ENCODE data around the gene CCDC121. TPM values are rescaled to one million over a fixed set of nuclear protein-coding genes. Genes with fewer than 3 reads are reported as not detected.

CCDC121 gene
- total RNA-seq, 1 donor from 2014 or later: 1.6 TPM

DNA sequence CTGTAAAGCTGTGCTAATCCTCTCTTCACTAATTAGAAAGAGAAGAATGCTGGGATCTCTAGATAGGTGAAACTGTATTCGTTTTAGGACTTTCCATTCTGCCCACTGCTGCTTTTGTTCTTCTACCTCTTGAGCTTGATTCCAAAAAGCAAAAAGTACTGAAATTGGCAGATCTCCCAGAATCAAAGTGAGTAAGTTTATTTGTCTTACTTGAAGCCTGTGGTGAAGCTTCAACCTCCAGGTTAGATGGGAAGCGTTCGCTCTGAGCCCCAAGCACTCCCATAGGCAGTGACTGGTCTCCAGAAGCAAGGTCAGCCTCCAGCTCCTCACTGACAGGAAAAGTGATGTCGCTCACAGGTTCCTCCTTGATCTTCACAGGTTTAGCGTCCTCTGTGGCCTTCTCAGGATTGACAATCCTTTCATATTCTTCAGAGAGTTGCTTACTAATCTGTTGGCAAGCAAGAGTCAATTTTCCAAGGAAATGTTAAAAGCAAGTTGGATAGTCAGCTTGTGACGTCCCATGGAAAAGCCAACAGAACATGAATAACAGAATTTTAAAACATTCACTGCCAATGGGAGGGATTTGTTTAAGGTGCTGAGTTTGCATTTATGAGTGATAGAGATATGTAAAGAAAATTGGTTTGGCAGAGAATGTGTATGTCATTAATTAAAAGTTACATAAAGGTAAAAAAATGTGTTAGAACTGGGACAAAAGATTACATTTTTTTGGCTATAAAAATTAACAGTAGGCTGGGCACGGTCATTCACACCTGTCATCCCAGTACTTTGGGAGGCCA lies 26.5 kb upstream of the CCDC121 start:
- DNase-seq (ENCODE audit: low read depth): peak; percentile 95
- FAIRE-seq: no peak
- H3K4me3 Mint-ChIP-seq (ENCODE audit: unreplicated experiment): no peak overlapping the region
- TF ChIP-seq EZH2 (IDR thresholded peaks at IDR 0.05; ENCODE audit: insufficient read depth, low read length) (no peak), CTCF (IDR thresholded peaks at IDR 0.05; ENCODE audit: insufficient read depth, low read depth, low read length) (peak; percentile 7)
- peaks cover 23% of the 10 kb centered on the region for H4K20me1 ChIP-seq (ENCODE audit: insufficient read depth, low read length)
- peak overlapping the region; percentile 46 for H3K27ac ChIP-seq (ENCODE audit: low read depth, low read length)
- H3K36me3 Mint-ChIP-seq (ENCODE audit: low read depth, unreplicated experiment): peaks cover 7% of the 10 kb centered on the region
- H2AFZ ChIP-seq (ENCODE audit: low read depth, low read length): no peak overlapping the region
- H3K9me3 Mint-ChIP-seq (ENCODE audit: unreplicated experiment): no peaks in the 10 kb centered on the region
- no peaks in the 10 kb centered on the region for H3K27me3 ChIP-seq (ENCODE audit: insufficient read depth, low read length)
- H3K27ac Mint-ChIP-seq (ENCODE audit: unreplicated experiment): peak overlapping the region; percentile 61
- H3K27me3 Mint-ChIP-seq (ENCODE audit: low read depth, unreplicated experiment): no peaks in the 10 kb centered on the region
- no peaks in the 10 kb centered on the region for H3K9me3 ChIP-seq (ENCODE audit: insufficient read depth, low read depth, low read length)
- peaks cover 47% of the 10 kb centered on the region for H3K36me3 ChIP-seq (ENCODE audit: insufficient read depth, low read length)
- H3K79me2 ChIP-seq (ENCODE audit: insufficient read depth, low read length): peaks cover 8% of the 10 kb centered on the region
- H3K4me1 Mint-ChIP-seq (ENCODE audit: low read depth, unreplicated experiment): peaks cover 22% of the 10 kb centered on the region
- H3K4me2 ChIP-seq (ENCODE audit: low read length): peak overlapping the region; percentile 34
- no peak overlapping the region for H3K9ac ChIP-seq (ENCODE audit: low read length)
- peaks cover 28% of the 10 kb centered on the region for H3K4me1 ChIP-seq (ENCODE audit: insufficient read depth, low read length)
- no peak overlapping the region for H3K4me3 ChIP-seq (ENCODE audit: insufficient read depth, low read depth, low read length)

DNA sequence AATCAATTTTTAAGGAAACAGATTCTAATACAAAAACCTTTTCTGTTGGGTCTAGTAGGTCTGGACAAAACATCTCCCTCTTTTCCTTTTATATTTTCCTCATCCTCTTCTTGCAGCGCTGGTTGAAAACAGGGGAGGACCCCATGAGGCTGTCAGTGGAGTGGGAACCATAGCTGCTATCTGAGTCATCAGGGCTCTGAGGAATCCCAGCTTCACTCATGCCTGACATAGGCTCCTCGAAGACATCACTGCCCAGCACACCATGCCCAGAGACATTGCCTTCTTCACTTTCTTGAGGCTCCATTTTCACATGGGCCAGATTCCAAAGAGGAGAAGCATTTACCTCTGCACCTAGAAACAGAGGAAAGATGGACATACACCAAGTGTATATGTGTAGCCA lies 24.6 kb upstream of the CCDC121 start:
- peaks cover 11% of the 10 kb centered on the region for H3K36me3 Mint-ChIP-seq (ENCODE audit: low read depth, unreplicated experiment)
- TF ChIP-seq EZH2 (IDR thresholded peaks at IDR 0.05; ENCODE audit: insufficient read depth, low read length): no peak
- TF ChIP-seq CTCF (IDR thresholded peaks at IDR 0.05; ENCODE audit: insufficient read depth, low read depth, low read length): no peak

GRCh38 chr2:27652790-27653189 lies 24.0 kb upstream of the CCDC121 start:
- Histone ChIP-seq H4K20me1 (ENCODE audit: insufficient read depth, low read length) (peaks cover 23% of the 10 kb centered on the region), H3K27ac (ENCODE audit: low read depth, low read length) (peak overlapping the region; percentile 15), H3K4me1 (ENCODE audit: insufficient read depth, low read length) (peaks cover 28% of the 10 kb centered on the region), H3K79me2 (ENCODE audit: insufficient read depth, low read length) (peaks cover 2% of the 10 kb centered on the region), H3K4me2 (ENCODE audit: low read length) (peak overlapping the region; percentile 1), H3K27me3 (ENCODE audit: insufficient read depth, low read length) (no peaks in the 10 kb centered on the region), H3K36me3 (ENCODE audit: insufficient read depth, low read length) (peaks cover 62% of the 10 kb centered on the region), H2AFZ (ENCODE audit: low read depth, low read length) (no peak overlapping the region), H3K9me3 (ENCODE audit: insufficient read depth, low read depth, low read length) (no peaks in the 10 kb centered on the region), H3K4me3 (ENCODE audit: insufficient read depth, low read depth, low read length) (no peak overlapping the region), H3K9ac (ENCODE audit: low read length) (no peak overlapping the region)
- Mint-ChIP-seq H3K9me3 (ENCODE audit: unreplicated experiment) (no peaks in the 10 kb centered on the region), H3K36me3 (ENCODE audit: low read depth, unreplicated experiment) (peaks cover 11% of the 10 kb centered on the region), H3K4me3 (ENCODE audit: unreplicated experiment) (no peak overlapping the region), H3K27ac (ENCODE audit: unreplicated experiment) (no peak overlapping the region), H3K4me1 (ENCODE audit: low read depth, unreplicated experiment) (peaks cover 17% of the 10 kb centered on the region), H3K27me3 (ENCODE audit: low read depth, unreplicated experiment) (no peaks in the 10 kb centered on the region)
- no peak for FAIRE-seq
- TF ChIP-seq EZH2 (IDR thresholded peaks at IDR 0.05; ENCODE audit: insufficient read depth, low read length): no peak
- TF ChIP-seq CTCF (IDR thresholded peaks at IDR 0.05; ENCODE audit: insufficient read depth, low read depth, low read length): no peak
- no peak for DNase-seq (ENCODE audit: low read depth)

More for the DNA sequence above, 24.6 kb upstream of the CCDC121 start:
- no peak overlapping the region for H3K4me3 Mint-ChIP-seq (ENCODE audit: unreplicated experiment)
- no peak overlapping the region for H3K27ac Mint-ChIP-seq (ENCODE audit: unreplicated experiment)
- DNase-seq (ENCODE audit: low read depth): no peak
- peaks cover 16% of the 10 kb centered on the region for H3K4me1 Mint-ChIP-seq (ENCODE audit: low read depth, unreplicated experiment)
- no peak overlapping the region for H3K4me3 ChIP-seq (ENCODE audit: insufficient read depth, low read depth, low read length)
- H3K27me3 ChIP-seq (ENCODE audit: insufficient read depth, low read length): no peaks in the 10 kb centered on the region
- no peaks in the 10 kb centered on the region for H3K9me3 Mint-ChIP-seq (ENCODE audit: unreplicated experiment)
- H3K9me3 ChIP-seq (ENCODE audit: insufficient read depth, low read depth, low read length): no peaks in the 10 kb centered on the region
- H3K4me2 ChIP-seq (ENCODE audit: low read length): no peak overlapping the region
- H4K20me1 ChIP-seq (ENCODE audit: insufficient read depth, low read length): peaks cover 23% of the 10 kb centered on the region
- FAIRE-seq: no peak
- H2AFZ ChIP-seq (ENCODE audit: low read depth, low read length): no peak overlapping the region
- H3K79me2 ChIP-seq (ENCODE audit: insufficient read depth, low read length): peaks cover 2% of the 10 kb centered on the region
- H3K36me3 ChIP-seq (ENCODE audit: insufficient read depth, low read length): peaks cover 56% of the 10 kb centered on the region
- no peak overlapping the region for H3K9ac ChIP-seq (ENCODE audit: low read length)
- H3K4me1 ChIP-seq (ENCODE audit: insufficient read depth, low read length): peaks cover 28% of the 10 kb centered on the region
- no peaks in the 10 kb centered on the region for H3K27me3 Mint-ChIP-seq (ENCODE audit: low read depth, unreplicated experiment)
- H3K27ac ChIP-seq (ENCODE audit: low read depth, low read length): peak overlapping the region; percentile 15

All from astrocyte (in vitro differentiated cells and primary cell).